Measurements from ENCODE around the gene SYT2.
"Not testable (repeated sequence)": the region's sequence is repeated elsewhere in the genome, so short reads cannot be mapped to it uniquely, and the experiment has no call there.

The SYT2 gene

DNA sequence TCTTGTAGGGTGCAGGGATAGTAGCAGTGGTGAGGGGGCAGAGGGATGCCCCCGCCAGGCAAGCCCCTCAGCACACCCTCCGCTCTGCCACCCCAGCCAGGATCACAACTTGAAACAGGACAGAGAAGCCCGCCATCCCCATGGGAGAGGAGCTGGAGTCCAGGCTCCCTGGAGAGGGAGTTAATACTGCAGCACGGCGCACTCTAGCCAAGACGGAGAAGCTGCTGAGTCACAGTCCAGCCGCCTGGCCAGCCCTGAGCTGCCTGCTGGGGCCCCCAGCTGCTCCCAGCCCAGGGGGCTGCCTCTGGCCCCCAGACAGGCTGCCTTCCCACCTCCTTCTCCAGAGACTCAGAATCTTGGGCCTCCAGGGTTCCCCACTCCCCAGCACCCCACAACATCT lies 87.2 kb downstream of the SYT2 start:
- no peak overlapping the region for H3K27ac ChIP-seq (ENCODE audit: low read depth, low read length)
- H4K20me1 ChIP-seq (ENCODE audit: control insufficient read depth, insufficient read depth, low read depth, low read length): peaks cover 1% of the 10 kb centered on the region; the same call in 1 of the 2 replicates
- TF ChIP-seq, protein P1, sequence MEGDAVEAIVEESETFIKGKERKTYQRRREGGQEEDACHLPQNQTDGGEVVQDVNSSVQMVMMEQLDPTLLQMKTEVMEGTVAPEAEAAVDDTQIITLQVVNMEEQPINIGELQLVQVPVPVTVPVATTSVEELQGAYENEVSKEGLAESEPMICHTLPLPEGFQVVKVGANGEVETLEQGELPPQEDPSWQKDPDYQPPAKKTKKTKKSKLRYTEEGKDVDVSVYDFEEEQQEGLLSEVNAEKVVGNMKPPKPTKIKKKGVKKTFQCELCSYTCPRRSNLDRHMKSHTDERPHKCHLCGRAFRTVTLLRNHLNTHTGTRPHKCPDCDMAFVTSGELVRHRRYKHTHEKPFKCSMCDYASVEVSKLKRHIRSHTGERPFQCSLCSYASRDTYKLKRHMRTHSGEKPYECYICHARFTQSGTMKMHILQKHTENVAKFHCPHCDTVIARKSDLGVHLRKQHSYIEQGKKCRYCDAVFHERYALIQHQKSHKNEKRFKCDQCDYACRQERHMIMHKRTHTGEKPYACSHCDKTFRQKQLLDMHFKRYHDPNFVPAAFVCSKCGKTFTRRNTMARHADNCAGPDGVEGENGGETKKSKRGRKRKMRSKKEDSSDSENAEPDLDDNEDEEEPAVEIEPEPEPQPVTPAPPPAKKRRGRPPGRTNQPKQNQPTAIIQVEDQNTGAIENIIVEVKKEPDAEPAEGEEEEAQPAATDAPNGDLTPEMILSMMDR (IDR thresholded peaks at IDR 0.05; ENCODE audit: low read depth, low read length, poor library complexity, severe bottlenecking): no peak
- no peak for TF ChIP-seq EZH2phosphoT487 (IDR thresholded peaks at IDR 0.05; ENCODE audit: borderline replicate concordance, low read length)
- H3K9me2 ChIP-seq (replicated peaks; ENCODE audit: control insufficient read depth, low read length): no peaks in the 10 kb centered on the region
- H3K36me3 ChIP-seq (ENCODE audit: control insufficient read depth, low read length): no peaks in the 10 kb centered on the region
- H3K9me3 ChIP-seq (ENCODE audit: control insufficient read depth, insufficient read depth, low read length): peaks cover 4% of the 10 kb centered on the region; the same call in 1 of the 2 replicates
- peaks cover 18% of the 10 kb centered on the region for H3K4me1 ChIP-seq (ENCODE audit: control insufficient read depth, low read length)
- no peak overlapping the region for H3K4me2 ChIP-seq (ENCODE audit: low read length)
- H3F3A ChIP-seq (ENCODE audit: control insufficient read depth, insufficient read depth): no peaks in the 10 kb centered on the region
- no peaks in the 10 kb centered on the region for H3K79me2 ChIP-seq (ENCODE audit: control insufficient read depth, low read length)
- no peak overlapping the region for H3K4me3 ChIP-seq (ENCODE audit: low read length)
- H3K27me3 ChIP-seq (ENCODE audit: control insufficient read depth, low read length): peaks cover 19% of the 10 kb centered on the region

DNA sequence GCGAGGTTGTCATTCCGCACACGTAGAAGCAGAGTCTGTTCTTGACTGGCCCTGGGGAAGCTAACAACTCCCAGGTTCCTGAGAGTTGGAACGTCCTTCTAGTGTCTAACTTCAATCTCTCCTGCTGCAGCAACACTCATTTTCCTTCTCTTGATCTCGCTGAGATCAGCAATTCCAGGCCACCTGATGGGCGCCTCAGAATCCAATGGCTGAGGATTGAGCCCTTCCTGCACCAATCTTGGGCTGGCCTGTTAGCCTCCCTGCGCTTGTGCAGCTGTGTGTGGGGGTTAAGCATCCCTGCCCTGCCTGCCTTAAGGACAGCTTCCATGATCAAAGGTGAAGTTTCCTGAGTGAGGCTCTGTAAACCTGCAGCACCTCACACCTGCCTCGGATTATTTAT lies 87.9 kb downstream of the SYT2 start:
- peaks cover 24% of the 10 kb centered on the region for H3K27me3 ChIP-seq (ENCODE audit: control insufficient read depth, low read length)
- TF ChIP-seq EZH2phosphoT487 (IDR thresholded peaks at IDR 0.05; ENCODE audit: borderline replicate concordance, low read length): no peak
- TF ChIP-seq, protein P1 (IDR thresholded peaks at IDR 0.05; ENCODE audit: low read depth, low read length, poor library complexity, severe bottlenecking): no peak
- H3K9me3 ChIP-seq (ENCODE audit: control insufficient read depth, insufficient read depth, low read length): peaks cover 4% of the 10 kb centered on the region; the same call in 1 of the 2 replicates
- H3K4me3 ChIP-seq (ENCODE audit: low read length): no peak overlapping the region
- H3K27ac ChIP-seq (ENCODE audit: low read depth, low read length): no peak overlapping the region
- no peaks in the 10 kb centered on the region for H3K79me2 ChIP-seq (ENCODE audit: control insufficient read depth, low read length)
- peaks cover 15% of the 10 kb centered on the region for H3K4me1 ChIP-seq (ENCODE audit: control insufficient read depth, low read length)
- peaks cover 3% of the 10 kb centered on the region; the same call in 1 of the 2 replicates for H4K20me1 ChIP-seq (ENCODE audit: control insufficient read depth, insufficient read depth, low read depth, low read length)
- no peaks in the 10 kb centered on the region for H3F3A ChIP-seq (ENCODE audit: control insufficient read depth, insufficient read depth)
- no peak overlapping the region for H3K4me2 ChIP-seq (ENCODE audit: low read length)
- no peaks in the 10 kb centered on the region for H3K36me3 ChIP-seq (ENCODE audit: control insufficient read depth, low read length)
- H3K9me2 ChIP-seq (replicated peaks; ENCODE audit: control insufficient read depth, low read length): no peaks in the 10 kb centered on the region

DNA sequence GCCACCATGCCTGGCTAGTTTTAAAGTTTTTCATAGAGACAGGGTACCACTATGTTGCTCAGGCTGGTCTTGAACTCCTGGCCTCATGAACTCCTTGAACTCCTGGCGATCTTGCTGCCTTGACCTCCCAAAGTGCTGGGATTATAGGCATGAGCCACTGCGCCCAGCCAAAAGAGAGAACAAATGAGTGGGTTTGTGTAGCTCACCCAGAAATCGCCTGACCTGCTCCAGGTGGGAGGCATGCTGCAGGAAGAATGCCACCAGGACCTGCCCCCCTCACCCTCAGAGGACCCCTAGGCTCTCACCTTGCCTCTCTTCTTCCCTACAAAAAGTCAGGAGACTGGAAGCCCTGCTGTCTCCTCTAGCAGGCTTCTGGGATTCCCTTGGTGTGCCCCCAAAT lies 88.8 kb downstream of the SYT2 start:
- H3K9me2 ChIP-seq (replicated peaks; ENCODE audit: control insufficient read depth, low read length): no peaks in the 10 kb centered on the region
- no peak overlapping the region for H3K4me3 ChIP-seq (ENCODE audit: low read length)
- H3K79me2 ChIP-seq (ENCODE audit: control insufficient read depth, low read length): no peaks in the 10 kb centered on the region
- H3K4me2 ChIP-seq (ENCODE audit: low read length): no peak overlapping the region
- no peaks in the 10 kb centered on the region for H3K36me3 ChIP-seq (ENCODE audit: control insufficient read depth, low read length)
- H3K27me3 ChIP-seq (ENCODE audit: control insufficient read depth, low read length): peaks cover 29% of the 10 kb centered on the region
- H3K27ac ChIP-seq (ENCODE audit: low read depth, low read length): no peak overlapping the region
- no peaks in the 10 kb centered on the region for H3F3A ChIP-seq (ENCODE audit: control insufficient read depth, insufficient read depth)
- peaks cover 4% of the 10 kb centered on the region; the same call in 1 of the 2 replicates for H3K9me3 ChIP-seq (ENCODE audit: control insufficient read depth, insufficient read depth, low read length)
- TF ChIP-seq EZH2phosphoT487 (IDR thresholded peaks at IDR 0.05; ENCODE audit: borderline replicate concordance, low read length): no peak
- TF ChIP-seq, protein P1 (IDR thresholded peaks at IDR 0.05; ENCODE audit: low read depth, low read length, poor library complexity, severe bottlenecking): no peak
- H4K20me1 ChIP-seq (ENCODE audit: control insufficient read depth, insufficient read depth, low read depth, low read length): peaks cover 6% of the 10 kb centered on the region
- H3K4me1 ChIP-seq (ENCODE audit: control insufficient read depth, low read length): peaks cover 9% of the 10 kb centered on the region

DNA sequence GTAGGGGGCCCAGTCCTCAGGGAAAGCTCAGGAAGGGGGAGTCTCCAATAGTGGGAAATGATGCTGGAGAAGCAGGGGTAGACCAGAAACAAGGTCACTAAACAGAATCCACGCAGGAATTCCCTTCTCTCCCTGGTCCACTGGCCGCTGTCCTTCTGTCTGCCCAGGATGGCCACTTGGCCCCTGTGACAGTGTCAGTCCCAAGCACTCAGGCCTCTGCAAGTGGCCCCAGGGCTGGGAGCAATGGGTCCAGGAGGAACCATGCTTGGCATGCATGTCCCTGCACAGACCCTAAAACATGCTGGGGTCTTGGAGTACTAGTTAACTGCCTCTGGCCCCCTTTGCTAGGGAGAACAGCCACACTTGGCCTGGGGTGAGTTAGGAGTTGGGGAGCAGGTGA lies 90.2 kb downstream of the SYT2 start:
- not testable (repeated sequence) for H3K9me2 ChIP-seq (replicated peaks; ENCODE audit: control insufficient read depth, low read length); H3K4me2 ChIP-seq (ENCODE audit: low read length); H3K36me3 ChIP-seq (ENCODE audit: control insufficient read depth, low read length); H3K4me3 ChIP-seq (ENCODE audit: low read length); H3K9me3 ChIP-seq (ENCODE audit: control insufficient read depth, insufficient read depth, low read length); H3F3A ChIP-seq (ENCODE audit: control insufficient read depth, insufficient read depth); H3K79me2 ChIP-seq (ENCODE audit: control insufficient read depth, low read length); H3K27ac ChIP-seq (ENCODE audit: low read depth, low read length)
- Histone ChIP-seq H3K27me3 (ENCODE audit: control insufficient read depth, low read length) (peaks cover 32% of the 10 kb centered on the region), H3K4me1 (ENCODE audit: control insufficient read depth, low read length) (peaks cover 18% of the 10 kb centered on the region), H4K20me1 (ENCODE audit: control insufficient read depth, insufficient read depth, low read depth, low read length) (peaks cover 12% of the 10 kb centered on the region)

Data from DOHH2 (cell line).